ENCODE measurements around the gene ZFR. TPM values are rescaled to one million over a fixed set of nuclear protein-coding genes. Genes with fewer than 3 reads are reported as not detected.
"Not testable (repeated sequence)": the region's sequence is repeated elsewhere in the genome, so short reads cannot be mapped to it uniquely, and the experiment has no call there.

ZFR gene
- total and polyA plus RNA-seq, 11 donors = 18.2 to 79.9 (median 57.8) TPM

- 86 to 94% (median 89%) methylated on average over 2 of the region's 2 CpGs for WGBS, 4 donors
- Histone ChIP-seq H3K36me3 (peaks cover 2 to 98% (median 89%) of the 10 kb centered on the region in 9 donors), H3K9me3 (no peaks in the 10 kb centered on the region), H3K4me3 (no peak overlapping the region), H3K27me3 (no peaks in the 10 kb centered on the region), H3K27ac (no peak overlapping the region), H3K4me1 (peaks cover 0 to 17% (median 5%) of the 10 kb centered on the region in 12 donors)
- TF ChIP-seq POLR2A (IDR thresholded peaks at IDR 0.05) = no peak
- no peak for TF ChIP-seq CTCF (IDR thresholded peaks at IDR 0.05)
- DNase-seq (no peak), ATAC-seq (no peak)
- intact Hi-C loops (cut with DNase I) = loop anchor here in 1 of 10 donors (10.0 kb wide), 1 partner anchor 198 kb away; no protein-coding TSS in a partner anchor
Observed at GRCh38 chr5:32406650-32407049, 37.9 kb downstream of the ZFR start.

GRCh38 chr5:32405507-32405906 lies 39.0 kb downstream of the ZFR start:
- intact Hi-C loops (cut with DNase I) = loop anchor here in 2 of 10 donors (1.0 to 10.0 kb wide), 2 partner anchors 31 to 199 kb away; no protein-coding TSS in a partner anchor
- ATAC-seq (no peak), DNase-seq (no peak)
- peaks cover 2 to 100% (median 92%) of the 10 kb centered on the region in 9 donors for H3K36me3 ChIP-seq
- WGBS, 4 donors = 93 to 96% (median 95%) methylated on average over 5 of the region's 5 CpGs
- no peaks in the 10 kb centered on the region for H3K9me3 ChIP-seq
- TF ChIP-seq POLR2A (IDR thresholded peaks at IDR 0.05) = no peak
- no peak for TF ChIP-seq CTCF (IDR thresholded peaks at IDR 0.05)
- no peaks in the 10 kb centered on the region for H3K27me3 ChIP-seq
- peaks cover 0 to 15% (median 5%) of the 10 kb centered on the region in 12 donors for H3K4me1 ChIP-seq
- H3K4me3 ChIP-seq = no peak overlapping the region
- no peak overlapping the region for H3K27ac ChIP-seq

- TF ChIP-seq POLR2A (IDR thresholded peaks at IDR 0.05) = no peak
- TF ChIP-seq CTCF (IDR thresholded peaks at IDR 0.05) = no peak
- intact Hi-C loops (cut with DNase I) = loop anchor here in 1 of 10 donors (10.0 kb wide), 1 partner anchor 201 kb away; no protein-coding TSS in a partner anchor
- no peaks in the 10 kb centered on the region for H3K9me3 ChIP-seq
- H3K36me3 ChIP-seq = peaks cover 2 to 100% (median 92%) of the 10 kb centered on the region in 9 donors
- ATAC-seq = no peak
- H3K27ac ChIP-seq = no peak overlapping the region
- DNase-seq = no peak
- no peaks in the 10 kb centered on the region for H3K27me3 ChIP-seq
- peaks cover 0 to 11% (median 4%) of the 10 kb centered on the region in 12 donors for H3K4me1 ChIP-seq
- 88 to 91% (median 89%) methylated on average over 6 of the region's 6 CpGs for WGBS, 4 donors
- no peak overlapping the region for H3K4me3 ChIP-seq
Observed at GRCh38 chr5:32403760-32404159, 40.8 kb downstream of the ZFR start.

- WGBS, 4 donors = 93 to 100% (median 97%) methylated on average over 1 of the region's 1 CpG
- TF ChIP-seq CTCF (IDR thresholded peaks at IDR 0.05) = no peak
- no peak for TF ChIP-seq POLR2A (IDR thresholded peaks at IDR 0.05)
- DNase-seq (no peak), ATAC-seq (no peak)
- intact Hi-C loops (cut with DNase I) = loop anchor here in 1 of 10 donors (10.0 kb wide), 1 partner anchor 204 kb away; no protein-coding TSS in a partner anchor
- no peaks in the 10 kb centered on the region for H3K9me3 ChIP-seq
- peaks cover 2 to 100% (median 98%) of the 10 kb centered on the region in 9 donors for H3K36me3 ChIP-seq
- H3K27ac ChIP-seq = no peak overlapping the region
- H3K4me3 ChIP-seq = no peak overlapping the region
- H3K27me3 ChIP-seq = no peaks in the 10 kb centered on the region
- peaks cover 0 to 9% (median 2%) of the 10 kb centered on the region in 12 donors for H3K4me1 ChIP-seq
Observed at GRCh38 chr5:32400401-32400800, 44.1 kb downstream of the ZFR start.

GRCh38 chr5:32398754-32399153 lies 45.8 kb downstream of the ZFR start:
- H3K27me3 ChIP-seq; H3K4me3 ChIP-seq; H3K4me1 ChIP-seq; DNase-seq; H3K27ac ChIP-seq; intact Hi-C loops (cut with DNase I); ATAC-seq; H3K9me3 ChIP-seq: not testable (repeated sequence)
- 96 to 98% (median 97%) methylated on average over 10 of the region's 10 CpGs for WGBS, 4 donors
- peaks cover 0 to 100% (median 100%) of the 10 kb centered on the region in 9 donors for H3K36me3 ChIP-seq
